Activated CD4-positive, alpha-beta T cell treated with anti-CD3 and anti-CD28 coated beads for 24 hours (primary cell): Measurements from ENCODE around the gene PLCB3.

Experiments used
- DNase-seq, 2 donors: peaks; one replicate each; pipeline ENCODE4 v3.0.0-alpha.2; 2020; ENCODE audit warnings: low read depth in 2 of 2

Gene PLCB3

DNA sequence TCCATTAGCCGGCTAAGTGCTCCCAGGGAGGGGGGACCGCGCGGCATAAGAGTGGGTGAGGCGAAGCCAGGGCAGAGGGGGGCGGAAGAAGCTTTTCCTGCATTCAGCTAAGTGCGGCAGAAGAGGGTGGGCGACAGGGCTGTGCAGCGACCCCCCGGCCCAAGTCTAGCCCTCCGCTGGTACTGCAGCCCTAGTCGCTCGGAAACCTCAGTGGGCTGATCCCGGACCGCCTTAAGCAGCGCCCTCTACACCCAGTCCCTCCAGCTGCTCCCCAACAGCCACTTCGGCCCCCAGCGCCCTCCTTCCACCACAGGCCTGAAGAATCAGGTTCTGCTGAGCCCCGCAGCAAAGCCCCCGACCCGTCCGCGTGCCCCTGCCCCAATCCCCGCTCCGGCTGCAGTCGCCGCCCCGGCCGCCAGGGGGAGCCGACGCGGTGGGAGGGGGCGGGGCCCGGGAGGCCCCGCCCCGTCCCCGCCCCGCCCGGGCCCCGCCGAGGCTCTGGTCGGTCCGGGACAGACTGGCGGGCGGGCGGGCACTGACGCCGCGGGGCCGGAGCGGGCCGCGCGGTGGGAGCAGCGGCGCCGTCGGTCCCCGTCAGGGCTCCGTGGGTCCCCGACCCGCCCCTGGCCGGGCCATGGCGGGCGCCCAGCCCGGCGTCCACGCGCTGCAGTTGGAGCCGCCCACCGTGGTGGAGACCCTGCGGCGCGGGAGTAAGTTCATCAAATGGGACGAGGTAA lies at the start of gene PLCB3:
Gene PLCB3, plus strand, starts transcription at position 515 of the 737 bp plus-strand sequence. Its CDS starts 120 bp downstream, at position 635.
- peak in 1 of 2 donors; percentile 47 for DNase-seq

DNA sequence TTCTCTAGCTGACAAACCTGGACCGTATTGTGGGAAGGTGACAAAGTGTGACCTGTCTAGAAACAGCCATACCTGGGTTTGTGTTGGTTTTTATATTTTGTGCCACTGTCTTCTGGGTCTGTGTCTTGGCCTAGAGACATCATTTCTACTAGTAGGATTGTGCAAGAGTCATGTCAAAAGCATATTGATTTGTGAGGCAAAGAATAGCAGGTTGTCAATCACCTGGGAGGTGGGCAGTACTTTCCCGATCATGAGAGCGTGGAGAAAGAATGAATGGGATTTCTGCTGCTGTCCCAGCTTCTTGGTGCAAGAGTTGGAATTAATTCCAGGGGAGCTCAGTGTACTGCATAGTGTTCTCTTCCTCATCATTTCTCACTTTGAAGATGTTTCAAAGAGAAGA lies 49.8 kb upstream of the PLCB3 start:
- DNase-seq: no peak

DNA sequence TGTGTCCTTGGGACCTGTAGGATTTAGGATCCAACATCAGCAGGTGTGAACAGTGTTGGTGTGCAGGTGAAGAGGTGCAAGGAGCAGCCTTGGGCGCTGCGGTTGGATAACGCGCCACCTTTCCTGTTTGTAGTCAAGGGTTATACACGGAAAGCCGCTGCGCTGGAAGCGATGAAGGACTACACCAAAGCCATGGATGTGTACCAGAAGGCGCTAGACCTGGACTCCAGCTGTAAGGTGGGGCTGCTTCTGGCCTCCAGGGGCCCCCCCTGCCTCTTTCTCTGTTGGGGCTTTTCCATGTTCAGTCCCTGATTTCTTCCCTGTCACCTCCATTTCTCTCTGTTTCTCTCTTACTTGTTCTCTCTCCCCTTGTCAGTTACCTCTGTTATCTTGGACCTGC lies 48.3 kb upstream of the PLCB3 start:
- DNase-seq: no peak

DNA sequence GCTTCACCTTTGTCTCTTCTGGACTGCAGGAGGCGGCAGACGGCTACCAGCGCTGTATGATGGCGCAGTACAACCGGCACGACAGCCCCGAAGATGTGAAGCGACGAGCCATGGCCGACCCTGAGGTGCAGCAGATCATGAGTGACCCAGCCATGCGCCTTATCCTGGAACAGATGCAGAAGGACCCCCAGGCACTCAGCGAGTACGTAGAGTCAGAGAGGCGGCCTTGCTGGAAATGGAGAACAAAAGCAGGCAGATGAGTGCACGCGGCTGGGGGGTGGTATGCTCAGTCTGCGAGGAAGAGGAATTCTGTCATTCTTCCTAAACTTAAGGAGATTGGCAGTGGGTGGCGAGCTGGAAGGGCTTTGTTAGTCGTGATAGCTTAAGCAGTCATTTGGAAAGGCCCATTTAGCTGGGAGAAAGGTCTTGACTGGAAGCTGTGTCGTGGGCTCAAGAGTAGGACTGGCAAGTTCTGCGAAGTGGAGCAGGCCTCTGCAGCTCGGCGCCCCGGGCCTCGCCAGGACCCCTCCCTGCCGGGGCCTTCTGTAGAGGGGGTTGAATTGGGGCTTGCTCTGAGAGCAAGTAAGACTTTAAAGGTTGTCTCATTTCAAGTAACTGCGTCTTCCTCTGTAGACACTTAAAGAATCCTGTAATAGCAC lies 47.8 kb upstream of the PLCB3 start:
- DNase-seq: no peak

DNA sequence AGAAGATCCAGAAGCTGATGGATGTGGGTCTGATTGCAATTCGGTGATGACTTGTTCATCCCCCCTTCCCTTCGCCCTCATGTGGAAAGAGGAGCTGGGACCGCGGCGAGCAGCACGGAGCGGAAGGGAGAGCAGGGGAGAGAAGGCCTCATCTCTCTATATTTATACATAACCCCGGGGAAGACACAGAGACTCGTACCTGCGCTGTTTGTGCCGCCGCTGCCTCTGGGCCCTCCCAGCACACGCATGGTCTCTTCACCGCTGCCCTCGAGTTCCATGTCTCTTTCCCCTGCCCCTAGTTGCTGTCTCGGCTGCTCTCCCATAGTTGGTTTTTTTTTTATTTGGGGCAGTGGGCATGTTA lies 47.3 kb upstream of the PLCB3 start:
- no peak for DNase-seq

DNA sequence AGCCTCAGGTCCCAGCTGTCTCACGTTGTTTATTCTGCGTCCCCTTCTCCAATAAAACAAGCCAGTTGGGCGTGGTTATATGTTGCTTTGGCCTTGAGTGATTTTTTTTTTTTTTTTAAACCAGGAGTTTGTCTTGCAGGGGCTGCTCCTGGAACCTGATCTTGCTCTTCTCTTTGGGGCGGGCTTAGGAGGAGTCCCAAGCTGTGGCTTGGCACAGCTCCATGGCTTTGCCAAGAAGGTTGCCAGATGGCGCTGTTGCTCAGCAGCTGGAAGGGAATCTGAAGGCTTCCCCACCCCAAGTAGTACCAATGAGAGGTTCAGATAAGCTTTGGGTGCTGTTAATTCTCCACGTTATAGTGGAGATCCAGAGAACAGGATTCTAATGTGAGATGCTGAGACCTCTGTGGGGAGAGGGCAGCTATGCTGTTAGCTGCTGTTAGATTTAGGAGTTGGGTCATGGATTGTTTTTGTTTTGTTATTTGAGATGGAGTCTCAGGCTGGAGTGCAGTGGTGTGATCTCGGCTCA lies 46.8 kb upstream of the PLCB3 start:
- DNase-seq: peak; percentile 59 to 66

DNA sequence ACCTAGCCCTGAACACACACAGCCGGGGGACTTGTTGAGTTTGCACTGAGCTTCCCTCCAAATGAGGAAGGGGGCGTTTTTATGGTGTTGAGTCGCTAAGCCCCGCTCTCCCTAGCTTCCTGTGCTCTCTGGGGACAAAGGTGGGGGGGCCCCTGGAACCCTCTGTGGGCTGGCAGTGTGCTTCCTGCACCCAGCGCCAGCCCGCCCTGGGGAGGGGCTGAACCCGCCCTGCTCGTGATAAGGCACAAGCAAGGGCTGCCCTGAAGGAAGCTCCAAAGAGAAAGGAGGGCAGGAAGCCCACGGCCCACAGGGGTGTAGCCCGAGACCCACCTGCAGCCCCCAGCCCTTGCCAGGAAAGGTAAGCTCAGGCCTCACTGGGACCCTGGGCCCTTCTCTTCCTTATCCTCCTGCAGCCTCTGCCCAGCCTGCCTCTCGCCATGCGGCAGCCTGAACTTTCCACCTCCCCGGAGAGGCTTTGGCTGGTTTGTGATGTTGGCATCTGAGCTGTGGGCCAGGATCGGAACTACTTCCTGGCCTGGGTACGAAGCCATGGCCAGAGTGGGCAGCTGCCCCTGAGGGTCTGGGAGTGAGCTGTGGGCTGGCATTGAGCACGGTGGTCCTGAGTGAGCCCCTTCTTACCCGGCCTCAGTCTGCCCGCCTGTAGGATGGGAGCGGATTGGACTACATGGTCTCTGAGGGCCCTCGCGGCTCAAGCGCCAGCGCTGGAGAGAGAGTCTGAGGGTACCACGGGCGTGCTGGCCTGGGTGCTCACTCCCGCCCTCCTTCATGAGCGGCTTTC lies 44.7 kb upstream of the PLCB3 start, which contains the start of gene FERMT3:
Gene FERMT3, plus strand, starts transcription at position 265 of the 799 bp plus-strand sequence. CDS start 644 bp downstream, outside the sequence.
- peak; percentile 61 to 82 for DNase-seq

DNA sequence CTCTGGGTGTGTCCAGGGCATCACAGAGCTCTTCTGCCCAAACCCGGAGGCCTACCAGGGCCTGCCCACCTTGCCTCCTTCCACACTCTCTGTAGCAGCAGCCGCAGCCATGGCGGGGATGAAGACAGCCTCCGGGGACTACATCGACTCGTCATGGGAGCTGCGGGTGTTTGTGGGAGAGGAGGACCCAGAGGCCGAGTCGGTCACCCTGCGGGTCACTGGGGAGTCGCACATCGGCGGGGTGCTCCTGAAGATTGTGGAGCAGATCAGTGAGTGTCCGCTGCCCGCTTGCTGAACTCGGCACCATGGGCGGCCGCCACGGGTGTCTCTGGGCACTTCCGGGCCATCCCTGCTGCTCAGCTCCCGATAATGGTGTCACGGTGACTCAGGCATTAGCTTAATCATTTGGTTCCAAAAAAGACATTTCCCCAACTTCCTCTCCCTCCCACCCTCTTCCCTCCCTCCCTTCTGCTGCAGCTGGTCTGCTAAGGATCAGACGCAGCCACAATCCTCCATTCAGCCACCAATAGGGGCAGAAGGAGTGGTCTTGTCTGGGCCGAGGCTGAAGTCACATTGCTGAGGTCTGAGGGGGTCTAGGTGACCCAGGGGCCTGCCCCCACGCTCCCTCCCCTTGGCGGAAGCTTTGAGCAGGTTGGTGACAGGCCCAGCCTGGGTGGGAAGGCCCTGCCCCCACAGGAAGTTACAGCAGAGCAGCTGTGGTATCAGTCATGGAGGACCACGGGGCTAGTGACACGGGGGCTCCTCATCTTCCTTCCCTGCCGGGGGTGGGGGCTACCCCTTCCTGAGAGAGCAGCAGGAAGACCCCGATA lies 43.9 kb upstream of the PLCB3 start:
- peak; percentile 69 to 70 for DNase-seq

DNA sequence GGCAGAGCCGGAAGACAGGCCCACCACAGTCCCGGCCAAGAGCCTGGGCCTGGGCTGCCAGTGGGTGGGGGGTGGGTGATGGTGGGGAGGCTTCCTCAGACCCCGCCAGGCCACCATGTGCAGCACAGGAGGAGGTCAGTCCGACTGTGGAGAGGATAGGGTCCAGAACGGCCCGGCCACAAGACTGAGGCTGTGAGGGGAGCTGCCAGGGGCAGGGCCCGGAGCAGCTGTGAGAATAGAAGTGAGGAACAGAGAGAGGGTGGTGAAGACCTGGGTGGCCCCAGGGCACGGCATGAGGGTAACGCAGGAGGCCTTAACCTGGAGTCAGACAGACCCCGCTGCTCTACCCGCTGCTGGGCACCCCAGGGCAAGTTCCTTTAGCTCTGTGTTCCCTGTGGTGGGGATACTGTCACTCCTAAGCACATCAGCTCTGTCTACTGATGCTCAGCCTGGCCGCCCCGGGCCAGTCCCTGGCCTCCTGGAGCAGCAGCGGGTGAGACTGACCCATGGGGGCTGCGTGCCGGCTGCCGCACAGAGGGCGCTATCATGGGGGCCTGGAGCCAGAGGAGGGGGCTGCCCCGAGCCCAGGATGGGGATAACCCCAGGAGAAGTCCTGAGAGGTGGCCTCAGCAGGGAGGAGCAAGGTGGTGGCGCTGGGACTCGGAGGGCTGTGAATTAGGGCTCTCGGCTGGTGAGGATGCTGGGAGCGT lies 43.1 kb upstream of the PLCB3 start:
- DNase-seq: no peak

DNA sequence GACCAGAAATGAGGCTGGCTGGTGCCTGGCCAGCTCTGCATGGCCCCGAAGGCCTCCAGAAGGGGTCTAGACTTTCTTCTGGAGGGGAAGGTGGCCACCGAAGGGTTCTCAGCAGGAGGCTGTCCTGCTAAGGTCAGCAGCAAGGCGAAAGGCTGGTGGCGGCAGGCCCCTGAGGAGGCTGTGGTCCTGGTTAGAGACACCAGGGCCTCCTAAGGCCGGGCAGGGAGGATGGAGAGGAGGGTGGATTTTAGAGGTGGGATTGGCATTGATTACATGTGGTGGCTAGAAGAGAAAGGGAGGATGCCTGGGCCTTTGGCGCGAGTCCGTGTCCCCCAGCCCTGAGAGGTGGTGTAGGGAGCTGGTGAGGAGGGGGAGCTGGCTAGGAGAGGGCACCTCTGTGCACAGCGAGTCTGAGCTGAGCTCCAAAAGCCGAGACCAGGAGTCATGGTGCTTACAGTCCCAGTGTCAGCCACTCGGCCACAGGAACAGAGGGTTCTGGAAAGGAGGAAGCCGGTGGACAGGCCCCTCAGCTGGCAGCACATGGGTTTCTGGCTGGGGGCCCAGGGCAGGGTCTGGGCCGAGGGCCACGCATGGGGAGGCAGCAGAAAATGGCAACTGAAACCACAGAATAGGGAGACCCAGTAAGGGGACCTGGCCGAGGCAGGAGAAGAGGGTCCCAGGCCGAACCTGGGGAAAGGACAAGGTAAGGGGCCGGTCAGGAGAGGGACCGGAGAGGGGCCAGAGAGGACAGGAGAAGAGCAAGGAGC lies 42.4 kb upstream of the PLCB3 start:
- DNase-seq: no peak

DNA sequence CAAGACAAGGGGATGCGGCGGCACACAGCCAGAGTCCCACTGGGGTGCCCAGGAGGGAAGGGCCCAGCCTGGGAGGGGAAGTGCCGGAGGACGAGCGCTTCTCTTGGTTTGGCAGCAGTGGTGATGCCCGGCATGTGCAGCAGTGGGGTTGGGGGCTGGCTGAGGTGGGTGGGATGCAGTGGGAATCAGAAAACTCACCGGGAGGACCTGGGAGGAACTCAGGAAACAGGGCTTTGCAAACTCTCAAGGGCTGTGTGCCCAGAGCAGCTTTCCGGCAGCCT lies 41.8 kb upstream of the PLCB3 start:
- no peak for DNase-seq

DNA sequence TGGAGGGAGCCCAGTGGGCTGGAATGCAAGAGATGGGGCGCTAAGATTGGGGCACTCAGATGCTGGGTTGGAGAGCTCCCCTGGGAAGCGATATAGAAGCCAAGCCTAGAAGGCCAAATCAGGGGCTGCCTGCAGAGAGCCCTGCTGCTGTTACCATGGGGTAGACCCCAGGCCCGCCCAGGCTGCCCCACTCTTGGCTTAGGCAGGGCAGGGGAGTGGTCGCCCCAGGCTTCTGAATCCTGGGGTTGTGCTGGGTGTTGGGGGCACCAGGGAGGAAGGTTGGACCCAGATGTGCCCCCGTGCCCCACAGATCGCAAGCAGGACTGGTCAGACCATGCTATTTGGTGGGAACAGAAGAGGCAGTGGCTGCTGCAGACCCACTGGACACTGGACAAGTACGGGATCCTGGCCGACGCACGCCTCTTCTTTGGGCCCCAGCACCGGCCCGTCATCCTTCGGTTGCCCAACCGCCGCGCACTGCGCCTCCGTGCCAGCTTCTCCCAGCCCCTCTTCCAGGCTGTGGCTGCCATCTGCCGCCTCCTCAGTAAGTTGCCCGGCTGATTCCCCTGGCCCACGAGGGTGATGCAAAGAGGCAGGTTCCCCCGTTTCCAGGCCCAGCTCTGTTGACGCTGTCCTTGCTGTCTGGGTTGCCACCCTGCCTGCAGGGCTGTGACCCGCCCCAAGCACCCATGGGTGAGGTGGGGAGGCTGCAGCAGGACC lies 40.9 kb upstream of the PLCB3 start:
- DNase-seq: no peak

DNA sequence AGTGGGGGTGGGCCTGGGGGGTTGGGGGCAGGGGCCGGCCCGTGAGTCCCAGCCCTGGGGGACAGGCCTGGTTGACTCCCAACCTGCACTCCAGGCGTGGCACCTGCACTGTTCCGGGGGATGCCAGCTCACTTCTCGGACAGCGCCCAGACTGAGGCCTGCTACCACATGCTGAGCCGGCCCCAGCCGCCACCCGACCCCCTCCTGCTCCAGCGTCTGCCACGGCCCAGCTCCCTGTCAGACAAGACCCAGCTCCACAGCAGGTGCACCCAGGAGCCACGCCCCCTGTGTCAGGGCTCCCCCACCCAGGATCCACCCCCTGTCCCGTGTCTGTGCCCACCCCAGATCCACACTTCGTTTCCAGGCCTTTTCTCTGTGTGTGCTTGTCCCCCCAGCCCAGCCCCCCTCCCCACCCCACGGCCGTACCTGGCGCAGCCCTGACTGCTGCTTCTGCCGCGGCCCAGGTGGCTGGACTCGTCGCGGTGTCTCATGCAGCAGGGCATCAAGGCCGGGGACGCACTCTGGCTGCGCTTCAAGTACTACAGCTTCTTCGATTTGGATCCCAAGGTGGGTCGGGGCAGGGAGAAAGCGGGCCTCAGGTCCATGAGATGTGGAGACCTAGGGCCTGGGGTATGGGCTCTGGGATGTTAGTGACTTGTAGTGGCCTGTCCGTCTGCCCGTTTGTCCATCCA lies 40.0 kb upstream of the PLCB3 start:
- DNase-seq: no peak

DNA sequence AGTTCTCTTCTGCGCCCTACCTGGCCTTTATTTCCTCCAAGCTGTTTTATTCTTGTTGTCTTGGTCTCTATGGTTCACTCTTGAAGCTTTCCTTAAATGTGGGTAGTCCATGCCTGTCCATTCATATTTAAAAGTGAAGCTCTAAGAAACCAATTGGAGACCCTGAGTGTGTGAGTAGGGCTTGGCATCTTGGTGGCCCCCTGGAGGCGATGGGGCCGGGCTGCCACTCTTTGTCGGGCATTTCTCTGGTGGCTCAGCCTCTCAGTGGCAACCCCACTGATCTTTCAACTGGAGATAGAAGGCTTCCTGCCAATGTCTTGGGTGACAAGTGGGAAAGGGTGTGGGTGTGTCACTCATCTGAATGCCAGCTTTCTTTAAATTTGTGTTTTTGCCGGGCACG lies 34.5 kb upstream of the PLCB3 start:
- no peak for DNase-seq

DNA sequence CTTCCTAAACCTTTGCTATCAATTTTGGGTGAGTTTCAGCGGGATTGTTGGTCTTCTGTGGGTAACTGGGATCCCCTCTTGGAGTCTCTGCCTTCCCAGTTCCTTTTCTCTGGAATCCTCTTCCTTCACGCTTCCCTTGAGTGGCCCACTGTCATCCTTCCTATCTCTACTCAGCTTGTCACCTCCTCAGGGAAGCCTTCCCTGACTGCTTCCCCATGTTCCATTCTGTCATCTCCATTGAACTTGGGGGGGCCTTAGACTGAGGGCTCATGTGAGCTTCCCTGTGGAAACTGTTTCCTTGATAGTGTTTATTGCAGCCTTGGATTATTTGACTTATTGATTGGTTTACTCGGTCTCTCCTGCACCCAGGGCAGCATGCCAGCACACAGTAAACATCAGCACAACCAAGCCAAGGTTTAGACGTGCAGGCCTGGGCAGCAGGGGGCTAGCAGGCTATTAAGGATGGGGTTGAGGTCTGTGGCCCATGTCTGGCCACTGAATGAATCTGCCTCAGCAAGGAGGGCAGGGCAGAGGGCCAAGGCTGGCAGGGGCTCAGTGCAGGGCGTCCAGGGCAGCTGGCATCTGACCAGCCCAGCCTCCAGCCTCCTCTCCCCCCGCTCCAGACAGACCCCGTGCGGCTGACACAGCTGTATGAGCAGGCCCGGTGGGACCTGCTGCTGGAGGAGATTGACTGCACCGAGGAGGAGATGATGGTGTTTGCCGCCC lies 32.5 kb upstream of the PLCB3 start:
- no peak for DNase-seq

DNA sequence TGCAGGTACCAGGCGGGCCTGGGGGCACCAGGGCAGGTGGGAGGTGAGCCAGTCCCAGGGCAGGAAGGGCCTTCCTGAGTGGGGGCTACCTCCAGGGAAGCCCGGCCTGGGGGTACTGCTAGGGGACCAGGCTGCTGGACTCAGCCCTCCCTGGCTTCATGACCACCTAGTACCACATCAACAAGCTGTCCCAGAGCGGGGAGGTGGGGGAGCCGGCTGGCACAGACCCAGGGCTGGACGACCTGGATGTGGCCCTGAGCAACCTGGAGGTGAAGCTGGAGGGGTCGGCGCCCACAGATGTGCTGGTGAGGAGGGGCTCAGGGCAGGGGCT lies 32.0 kb upstream of the PLCB3 start:
- no peak for DNase-seq

DNA sequence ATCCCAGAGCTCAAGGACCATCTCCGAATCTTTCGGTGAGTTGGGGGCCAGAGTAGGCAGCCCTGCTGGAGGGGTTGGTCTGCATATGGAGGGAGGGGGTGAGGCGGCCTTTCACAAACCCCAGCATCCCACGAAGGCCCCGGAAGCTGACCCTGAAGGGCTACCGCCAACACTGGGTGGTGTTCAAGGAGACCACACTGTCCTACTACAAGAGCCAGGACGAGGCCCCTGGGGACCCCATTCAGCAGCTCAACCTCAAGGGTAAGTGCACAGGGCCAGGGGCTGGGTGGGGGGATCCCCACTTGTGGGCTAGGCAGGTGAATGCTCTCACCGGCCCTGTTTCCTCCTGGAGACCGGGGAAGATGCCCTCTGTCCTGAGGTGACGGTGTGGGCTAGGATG lies 31.6 kb upstream of the PLCB3 start:
- no peak for DNase-seq

DNA sequence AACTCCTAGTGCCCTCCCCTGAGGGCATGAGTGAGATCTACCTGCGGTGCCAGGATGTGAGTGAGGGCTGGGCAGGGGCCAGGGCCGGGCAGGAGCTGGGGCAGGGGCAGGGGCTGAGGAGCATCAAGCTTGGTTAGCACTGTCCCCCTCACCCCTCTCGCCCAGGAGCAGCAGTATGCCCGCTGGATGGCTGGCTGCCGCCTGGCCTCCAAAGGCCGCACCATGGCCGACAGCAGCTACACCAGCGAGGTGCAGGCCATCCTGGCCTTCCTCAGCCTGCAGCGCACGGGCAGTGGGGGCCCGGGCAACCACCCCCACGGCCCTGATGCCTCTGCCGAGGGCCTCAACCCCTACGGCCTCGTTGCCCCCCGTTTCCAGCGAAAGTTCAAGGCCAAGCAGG lies 31.1 kb upstream of the PLCB3 start:
- no peak for DNase-seq

DNA sequence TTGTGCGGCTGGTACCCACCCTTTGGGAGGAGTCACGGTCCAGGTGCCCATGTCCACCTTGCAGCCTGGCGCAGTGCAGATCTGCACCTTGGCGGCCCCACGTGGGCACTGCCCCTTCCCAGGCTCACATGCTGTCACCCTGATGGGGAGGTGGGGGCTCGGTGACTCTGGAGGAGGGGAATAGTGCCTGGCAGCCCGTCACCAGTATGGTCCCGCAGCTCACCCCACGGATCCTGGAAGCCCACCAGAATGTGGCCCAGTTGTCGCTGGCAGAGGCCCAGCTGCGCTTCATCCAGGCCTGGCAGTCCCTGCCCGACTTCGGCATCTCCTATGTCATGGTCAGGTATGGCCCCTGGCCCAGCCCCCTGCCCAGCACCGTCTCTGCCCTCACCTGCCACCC lies 30.5 kb upstream of the PLCB3 start:
- DNase-seq: no peak
